ENCODE data around the gene SLC38A6. TPM values are rescaled to one million over a fixed set of nuclear protein-coding genes. Genes with fewer than 3 reads are reported as not detected.

The SLC38A6 gene
- total and polyA plus RNA-seq, 7 experiments from 2014 or later = 5.8 to 21.9 (median 14.5) TPM

Other genes with a start within 250 kb of the SLC38A6 start
- gene MNAT1, start 246.5 kb upstream of the SLC38A6 start, total RNA-seq = 10 to 100 TPM; 16.0 to 39.1 (median 20.0) TPM
- gene MNAT1, start 246.5 kb upstream of the SLC38A6 start, polyA plus RNA-seq = 10 to 100 TPM; 11.8 to 18.3 TPM
- gene TRMT5, start 166 bp upstream of the SLC38A6 start, total RNA-seq = 10 to 100 TPM in 1 of 5 experiments, 1 to 10 TPM in 4; 1.9 to 10.6 (median 6.5) TPM
- 1 to 10 TPM; 4.6 to 4.7 TPM for gene TRMT5, start 166 bp upstream of the SLC38A6 start, polyA plus RNA-seq

Measured in naive thymus-derived CD4-positive, alpha-beta T cell (primary cell).